ENCODE results near the gene TMPRSS5.

Gene TMPRSS5

DNA sequence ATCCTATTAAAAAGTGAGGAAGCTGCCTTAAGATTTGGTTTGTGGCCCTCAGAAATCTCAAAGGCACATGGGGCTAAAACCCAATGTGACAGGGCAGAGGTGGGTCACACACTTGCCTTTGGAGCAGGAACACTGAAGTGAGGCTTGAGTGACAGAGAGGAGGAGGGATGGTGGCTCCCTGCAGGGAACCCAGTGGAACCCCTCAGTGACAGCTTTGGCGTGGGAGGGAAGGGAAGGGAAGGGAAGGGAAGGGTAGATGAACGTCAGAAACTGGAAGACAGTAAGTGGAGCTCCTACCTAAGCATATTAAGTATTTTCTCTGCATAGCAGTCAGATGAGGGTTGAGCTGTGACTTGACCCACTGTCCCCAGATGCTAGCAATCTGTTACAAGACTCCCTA is 68.5 kb downstream of the TMPRSS5 start:
- TF ChIP-seq TEAD4 (IDR thresholded peaks at IDR 0.05) (no peak), CREB1 (IDR thresholded peaks at IDR 0.05; ENCODE audit: low read depth) (no peak), TCF12 (IDR thresholded peaks at IDR 0.05; ENCODE audit: low read depth) (no peak), YY1 (IDR thresholded peaks at IDR 0.05; ENCODE audit: low read depth) (no peak), EP300 (IDR thresholded peaks at IDR 0.05; ENCODE audit: borderline replicate concordance) (no peak)

All from Ishikawa (cell line).